LNCaP clone FGC (cell line): ENCODE data around the gene GINS1.

Source experiments
- DNase-seq: peaks from one replicate; pipeline ENCODE4 v3.0.0-alpha.2; 2011; ENCODE audit warnings: low read depth
- H3K4me3 ChIP-seq: 2 replicates; pipeline ENCODE4 v1.5.1; 2011; ENCODE audit warnings: mild to moderate bottlenecking, low read depth, low read length, control low read depth
- TF ChIP-seq, protein P1 (sequence below): IDR thresholded peaks from 2 replicates; pipeline ENCODE4 v1.5.1; 2012; ENCODE audit warnings: mild to moderate bottlenecking; ENCODE audit not compliant: control insufficient read depth, insufficient read depth; ENCODE audit errors: extremely low read depth

The GINS1 gene

DNA sequence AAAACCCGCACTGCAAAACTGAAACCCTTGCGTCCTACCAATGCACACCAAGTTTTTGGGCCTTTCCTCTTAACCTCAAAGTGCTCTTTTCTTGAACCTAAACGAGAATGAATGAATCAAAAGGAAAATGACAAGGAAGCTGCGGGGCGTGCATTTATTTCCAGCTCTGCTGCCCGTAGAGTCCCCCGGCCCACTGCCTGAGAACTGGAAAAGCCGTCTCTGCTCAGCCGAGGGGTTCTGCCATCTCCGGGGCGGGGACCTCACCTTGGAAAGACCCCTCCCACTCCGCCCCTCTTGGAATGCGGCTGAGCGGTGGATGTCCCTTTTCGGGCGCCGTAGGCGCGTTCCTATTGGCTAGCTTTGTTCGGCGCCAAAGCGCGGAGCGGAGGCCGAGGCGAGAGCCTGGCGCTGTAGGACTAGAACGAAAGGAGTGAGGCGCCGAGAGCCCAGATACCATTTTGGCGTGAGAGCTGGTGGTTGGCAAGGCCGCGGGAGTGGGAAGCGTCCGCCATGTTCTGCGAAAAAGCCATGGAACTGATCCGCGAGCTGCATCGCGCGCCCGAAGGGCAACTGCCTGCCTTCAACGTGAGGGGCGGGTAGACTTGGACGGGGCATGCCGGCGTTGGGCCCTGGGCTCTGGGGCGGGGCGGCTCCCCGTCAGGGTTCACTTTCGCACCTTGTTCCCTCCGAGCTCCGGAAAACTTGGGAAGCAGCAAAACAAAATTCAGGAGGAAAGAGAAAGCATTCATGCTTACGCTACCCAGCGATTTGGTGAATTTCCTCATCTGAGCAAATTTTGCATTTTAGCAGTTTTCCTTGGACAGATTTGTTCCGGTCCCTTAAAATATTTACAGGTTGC, at the start of gene GINS1:
GINS1 (plus strand) TSS at position 363 of the 859 bp plus-strand sequence; CDS start at position 511, 148 bp downstream.
- peak within 1 kb of the TSS; percentile 64 for H3K4me3 ChIP-seq
- peak; percentile 79 for DNase-seq
- TF ChIP-seq, protein P1, sequence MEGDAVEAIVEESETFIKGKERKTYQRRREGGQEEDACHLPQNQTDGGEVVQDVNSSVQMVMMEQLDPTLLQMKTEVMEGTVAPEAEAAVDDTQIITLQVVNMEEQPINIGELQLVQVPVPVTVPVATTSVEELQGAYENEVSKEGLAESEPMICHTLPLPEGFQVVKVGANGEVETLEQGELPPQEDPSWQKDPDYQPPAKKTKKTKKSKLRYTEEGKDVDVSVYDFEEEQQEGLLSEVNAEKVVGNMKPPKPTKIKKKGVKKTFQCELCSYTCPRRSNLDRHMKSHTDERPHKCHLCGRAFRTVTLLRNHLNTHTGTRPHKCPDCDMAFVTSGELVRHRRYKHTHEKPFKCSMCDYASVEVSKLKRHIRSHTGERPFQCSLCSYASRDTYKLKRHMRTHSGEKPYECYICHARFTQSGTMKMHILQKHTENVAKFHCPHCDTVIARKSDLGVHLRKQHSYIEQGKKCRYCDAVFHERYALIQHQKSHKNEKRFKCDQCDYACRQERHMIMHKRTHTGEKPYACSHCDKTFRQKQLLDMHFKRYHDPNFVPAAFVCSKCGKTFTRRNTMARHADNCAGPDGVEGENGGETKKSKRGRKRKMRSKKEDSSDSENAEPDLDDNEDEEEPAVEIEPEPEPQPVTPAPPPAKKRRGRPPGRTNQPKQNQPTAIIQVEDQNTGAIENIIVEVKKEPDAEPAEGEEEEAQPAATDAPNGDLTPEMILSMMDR, result no peak

DNA sequence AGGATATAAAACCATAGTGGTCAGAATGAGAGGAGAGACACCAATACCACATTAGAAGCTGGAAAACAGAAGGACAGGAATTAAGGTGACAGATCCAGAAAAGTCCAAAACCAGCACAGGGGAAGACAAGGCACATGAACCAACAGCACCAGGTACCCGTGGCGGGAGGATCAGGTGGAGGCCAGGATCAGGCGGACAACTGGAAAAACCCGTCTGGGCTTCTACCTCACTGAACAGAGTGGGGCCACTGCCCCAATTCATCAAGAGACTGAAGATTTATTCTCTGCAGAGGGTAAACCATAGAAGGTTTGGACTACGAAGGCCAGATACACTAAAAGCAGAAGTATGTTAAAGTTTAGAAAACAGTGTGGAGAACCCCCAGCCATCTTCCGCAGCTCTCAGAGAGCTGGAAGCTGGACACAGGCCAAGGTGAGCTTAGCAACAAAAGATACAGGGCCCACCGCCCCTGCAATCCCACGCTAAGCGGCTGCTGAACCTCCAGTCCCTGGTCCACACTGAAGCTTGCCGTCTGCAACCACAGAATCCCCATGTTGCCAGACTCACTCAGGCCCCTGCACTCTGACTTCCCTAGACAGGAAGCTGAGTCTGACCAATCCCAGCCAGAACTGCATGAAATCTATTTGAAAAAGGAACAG, 46.7 kb upstream of the GINS1 start:
- no peak overlapping the region for H3K4me3 ChIP-seq
- DNase-seq, result no peak
- TF ChIP-seq, protein P1, result no peak

DNA sequence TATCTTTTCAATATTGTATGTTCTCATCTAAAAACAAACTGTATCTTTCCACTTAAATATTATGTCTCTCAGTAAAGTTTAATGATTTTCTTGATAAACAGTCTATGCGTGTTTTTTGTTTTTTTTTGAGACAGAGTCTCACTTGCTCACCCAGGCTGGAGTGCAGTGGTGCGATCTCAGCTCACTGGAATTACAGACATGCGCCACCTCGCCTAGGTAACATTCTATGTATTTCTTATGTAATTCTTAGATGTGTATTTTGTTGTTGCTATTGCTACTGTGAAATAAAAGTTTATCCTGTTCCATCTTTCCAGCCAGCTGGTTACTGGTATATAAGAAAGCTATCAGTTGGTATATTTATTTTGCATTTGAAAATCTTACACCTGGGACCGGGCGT, 46.2 kb upstream of the GINS1 start:
- TF ChIP-seq, protein P1, result no peak
- H3K4me3 ChIP-seq, result no peak overlapping the region
- no peak for DNase-seq

DNA sequence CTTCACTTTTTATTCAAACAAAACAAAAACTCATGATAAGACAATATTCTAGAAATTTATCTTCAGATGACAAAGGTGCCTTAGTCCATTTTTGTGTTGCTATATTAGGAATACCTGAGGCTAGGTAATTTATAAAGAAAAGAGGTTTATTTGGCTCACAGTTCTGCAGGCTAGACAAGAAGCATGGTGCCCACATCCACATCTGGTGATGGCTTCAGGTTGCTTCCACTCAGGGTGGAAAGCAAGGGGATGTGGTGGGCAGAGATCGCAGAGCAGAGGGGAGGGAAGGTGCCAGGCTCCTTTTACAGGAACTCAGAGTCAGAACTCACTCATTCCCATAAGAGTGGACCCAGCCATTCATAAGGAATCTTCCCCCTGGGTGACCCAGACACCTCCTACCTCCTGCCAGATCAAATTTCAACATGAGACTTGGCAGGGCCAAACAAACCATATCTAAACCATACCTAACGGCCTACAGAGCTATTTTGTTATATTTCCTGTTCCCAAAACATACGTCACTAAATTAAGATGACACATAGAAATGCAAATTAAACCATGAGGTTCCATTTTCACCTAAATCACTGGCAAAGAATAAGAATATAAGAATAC, 43.2 kb upstream of the GINS1 start:
- TF ChIP-seq, protein P1, result no peak
- DNase-seq, result no peak
- no peak overlapping the region for H3K4me3 ChIP-seq

DNA sequence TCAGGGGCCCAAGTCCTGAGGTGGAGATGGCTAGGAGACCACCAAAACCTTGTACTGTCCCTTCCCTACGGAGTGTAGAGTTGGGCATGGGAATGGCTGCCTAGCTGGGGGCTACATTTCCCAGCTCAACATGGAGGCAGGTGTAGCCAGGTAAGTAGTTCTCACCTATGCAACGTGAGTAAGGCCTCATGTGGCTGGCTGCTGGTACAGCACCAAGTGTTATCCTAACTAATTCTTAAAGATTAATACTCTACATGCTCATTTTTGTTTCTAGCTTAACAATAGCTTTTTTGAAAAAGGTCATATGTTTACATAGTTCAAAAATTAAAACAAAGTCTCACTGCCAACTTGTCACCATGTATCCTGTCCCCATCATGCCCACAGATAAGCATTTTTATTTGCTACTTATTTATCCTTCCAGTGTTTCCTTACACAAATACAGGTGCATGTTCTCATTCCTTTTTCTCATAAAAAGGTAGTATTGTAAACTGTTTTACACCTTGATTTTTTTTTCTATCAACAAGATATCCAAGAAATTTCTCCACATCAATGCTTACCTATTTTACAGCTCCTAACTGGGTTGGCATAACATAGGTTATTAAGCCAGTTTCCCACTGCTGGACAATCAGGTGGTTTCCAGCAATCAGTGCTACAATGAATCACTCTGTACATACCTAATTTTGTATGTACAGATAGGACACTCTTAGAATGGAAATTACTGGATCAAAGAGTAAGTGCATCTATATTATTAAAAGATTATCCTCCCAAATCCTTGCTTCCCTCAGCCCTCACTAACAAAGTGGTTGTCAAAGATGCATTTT, 42.4 kb upstream of the GINS1 start:
- no peak overlapping the region for H3K4me3 ChIP-seq
- TF ChIP-seq, protein P1, result no peak
- peak; percentile 79 for DNase-seq

DNA sequence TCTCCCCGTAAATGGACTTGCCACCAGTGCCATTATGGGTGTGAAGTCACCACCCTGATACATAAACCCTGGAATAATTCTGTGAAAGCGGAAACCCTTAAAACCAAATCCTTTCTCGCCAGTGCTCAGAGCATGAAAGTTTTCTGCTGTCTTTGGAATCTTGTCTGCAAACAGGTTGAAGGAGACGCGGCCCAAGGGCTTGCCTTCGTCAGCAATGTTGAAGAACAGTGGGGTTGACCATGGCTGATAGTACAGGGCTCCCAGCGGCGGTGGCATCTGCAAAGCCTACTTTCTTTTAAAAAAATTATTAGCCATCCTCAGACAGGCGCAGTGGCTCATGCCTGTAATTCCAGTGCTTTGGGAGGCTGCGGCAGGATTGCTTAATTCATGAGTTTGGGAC, 38.9 kb upstream of the GINS1 start:
- no peak overlapping the region for H3K4me3 ChIP-seq
- DNase-seq, result no peak
- TF ChIP-seq, protein P1, result no peak
